H1 (cell line): ENCODE results near the gene HSD17B8. TPM values are rescaled to one million over a fixed set of nuclear protein-coding genes. Genes with fewer than 3 reads are reported as not detected.
A peak's percentile ranks its signal among the peaks of the same experiment; 100 is the strongest.

ENCODE experiments used
- ASH2L ChIP-seq: fragments of 200-600, 300-600 bp; sonication (generic); IDR thresholded peaks from one replicate; pipeline ENCODE4 v1.7.1; 2017; ENCODE audit warnings: low read length
- BCL11A ChIP-seq, 2 experiments: IDR thresholded peaks; one replicate each; pipeline ENCODE4 v1.6.1; 2011; ENCODE audit warnings: low read depth in 2 of 2, low read length in 2 of 2, mild to moderate bottlenecking in 2 of 2
- CBX8 ChIP-seq: fragments of 300-800, 300-1000 bp; sonication (generic); IDR thresholded peaks from 2 replicates; pipeline ENCODE4 v1.7.1; 2016; ENCODE audit warnings: low read depth, low read length, borderline replicate concordance
- CEBPB ChIP-seq: IDR thresholded peaks from 2 replicates; pipeline ENCODE4 v1.6.1; 2012; ENCODE audit warnings: low read depth, low read length
- CREB1 ChIP-seq: IDR thresholded peaks from 2 replicates; pipeline ENCODE4 v1.6.1; 2012; ENCODE audit warnings: inconsistent platforms
- EP300 ChIP-seq, 2 experiments: IDR thresholded peaks; 1 replicate in 1 of 2; 2 replicates in 1 of 2; pipeline ENCODE4 v1.6.1; 2011 to 2012; ENCODE audit warnings: low read depth in 2 of 2, low read length in 2 of 2, mild to moderate bottlenecking in 2 of 2, borderline replicate concordance in 1 of 2, inconsistent platforms in 1 of 2, moderate library complexity in 1 of 2
- GABPA ChIP-seq: IDR thresholded peaks from 2 replicates; pipeline ENCODE4 v1.6.1; 2011; ENCODE audit warnings: mild to moderate bottlenecking, low read length, moderate library complexity, borderline replicate concordance; ENCODE audit not compliant: insufficient read depth
- HDAC2 ChIP-seq, 2 experiments: fragments of 300-600 bp in 1 of 2; sonication (generic) in 1 of 2; IDR thresholded peaks; 2 replicates each; pipeline ENCODE4 v1.6.1; 2011 to 2012; ENCODE audit warnings: low read depth in 2 of 2, low read length in 2 of 2, mild to moderate bottlenecking in 2 of 2, moderate library complexity in 2 of 2, borderline replicate concordance in 1 of 2, inconsistent platforms in 1 of 2
- KDM4A ChIP-seq: IDR thresholded peaks from one replicate; pipeline ENCODE4 v1.7.1; 2012; ENCODE audit warnings: low read depth, mild to moderate bottlenecking, moderate library complexity, low read length, inconsistent platforms; ENCODE audit not compliant: severe bottlenecking
- POLR2AphosphoS5 ChIP-seq: IDR thresholded peaks from 2 replicates; pipeline ENCODE4 v1.6.1; 2011; ENCODE audit warnings: low read depth, low read length
- RAD21 ChIP-seq, 2 experiments: IDR thresholded peaks in 1 of 2; conservative IDR thresholded peaks in 1 of 2; 2 replicates each; pipeline ENCODE4 v1.6.1; 2011; ENCODE audit warnings: low read depth in 2 of 2, low read length in 2 of 2, improper control_type of control experiment in 1 of 2, inconsistent platforms in 1 of 2, mild to moderate bottlenecking in 1 of 2, moderate library complexity in 1 of 2
- RBBP5 ChIP-seq: IDR thresholded peaks from 2 replicates; pipeline ENCODE4 v1.7.1; 2012; ENCODE audit warnings: low read depth, mild to moderate bottlenecking, inconsistent platforms, low read length, moderate library complexity, borderline replicate concordance
- RFX5 ChIP-seq: IDR thresholded peaks from 2 replicates; pipeline ENCODE4 v1.6.1; 2011; ENCODE audit warnings: low read depth, low read length, improper control_type of control experiment, borderline replicate concordance
- RNF2 ChIP-seq: fragments of 200-900, 300-1000 bp; sonication (generic); IDR thresholded peaks from 2 replicates; pipeline ENCODE4 v1.7.1; 2016; ENCODE audit warnings: borderline replicate concordance, low read depth, mild to moderate bottlenecking, antibody characterized with exemption, low read length; ENCODE audit not compliant: poor library complexity, severe bottlenecking; ENCODE audit errors: missing control alignments
- RXRA ChIP-seq: IDR thresholded peaks from 2 replicates; pipeline ENCODE4 v1.6.1; 2011; ENCODE audit warnings: low read depth, mild to moderate bottlenecking, low read length, moderate library complexity; ENCODE audit not compliant: insufficient read depth
- SIX5 ChIP-seq: IDR thresholded peaks from 2 replicates; pipeline ENCODE4 v1.6.1; 2011; ENCODE audit warnings: mild to moderate bottlenecking, low read depth, low read length
- SP1 ChIP-seq: IDR thresholded peaks from 2 replicates; pipeline ENCODE4 v1.6.1; 2011; ENCODE audit warnings: low read depth, low read length
- SP4 ChIP-seq: IDR thresholded peaks from 2 replicates; pipeline ENCODE4 v1.6.1; 2012; ENCODE audit warnings: low read length, inconsistent platforms
- SRF ChIP-seq: IDR thresholded peaks from 2 replicates; pipeline ENCODE4 v1.6.1; 2011; ENCODE audit warnings: mild to moderate bottlenecking, low read depth, low read length, moderate library complexity
- TBP ChIP-seq: IDR thresholded peaks from 2 replicates; pipeline ENCODE4 v1.6.1; 2011; ENCODE audit warnings: low read depth, low read length, improper control_type of control experiment
- TEAD4 ChIP-seq: IDR thresholded peaks from 2 replicates; pipeline ENCODE4 v1.6.1; 2012; ENCODE audit warnings: low read depth, low read length, inconsistent platforms, mixed read lengths
- YY1 ChIP-seq: IDR thresholded peaks from 2 replicates; pipeline ENCODE4 v1.6.1; 2011; ENCODE audit warnings: low read depth, mild to moderate bottlenecking, low read length
- polyA plus RNA-seq, 7 experiments: library from polyadenylated mRNA; depleted of rRNA in 3 of 7; stranded (reverse) in 5 of 7; unstranded in 2 of 7; fragments of >200 nt in 5 of 7; fragments of 200-250 nt in 2 of 7; gene quantifications; 1 replicate in 5 of 7; 2 replicates in 1 of 7; 4 replicates in 1 of 7; pipeline versions ENCODE4 v1.2.1 to v1.2.3, GENCODE V29; 2011 to 2013; ENCODE audit warnings: missing spikeins in 2 of 7, mixed read lengths in 2 of 7
- total RNA-seq: library from RNA; stranded (reverse); fragmentation: NEBNext Ultra II Directional; extraction: Animal tissue kit (Norgen Biotek cat#: 25700); gene quantifications from 2 replicates; pipeline ENCODE4 v1.2.1, GENCODE V29; 2021

The HSD17B8 gene
- total and polyA plus RNA-seq, 2 of the 8 experiments (the other 6 are each of a cell fraction or from before 2014, with no cell fraction given) = 3.3 to 17.1 TPM

GRCh38 chr6:33208091-33208967 is 3.9 kb downstream of the HSD17B8 start, which contains the start of gene RING1 (continued):
- TF ChIP-seq SP4 (no peak), BCL11A (IDR thresholded peaks at IDR 0.05; ENCODE audit: low read depth in 2 of 2, low read length in 2 of 2) (no peak), KDM4A (peak; percentile 88), GABPA (peak; percentile 83; the same call in 1 of the 2 replicates), SIX5 (no peak), POLR2AphosphoS5 (peak; percentile 55), RNF2 (no peak), RAD21 (IDR thresholded peaks at IDR 0.05 in 1 of 2, conservative IDR thresholded peaks at IDR 0.05 in 1 of 2; ENCODE audit: low read depth in 2 of 2, low read length in 2 of 2) (no peak), SP1 (peak; percentile 43; the same call in 1 of the 2 replicates), RFX5 (no peak), HDAC2 (IDR thresholded peaks at IDR 0.05; ENCODE audit: borderline replicate concordance in 1 of 2, low read depth in 2 of 2, low read length in 2 of 2) (peak in 1 of 2 experiments; percentile 78; a peak in 1 of 4 replicates), RBBP5 (peak; percentile 94; the same call in 1 of the 2 replicates), TEAD4 (no peak; the same call in 1 of the 2 replicates), CBX8 (no peak), YY1 (peak; percentile 88), CEBPB (no peak), EP300 (IDR thresholded peaks at IDR 0.05; ENCODE audit: borderline replicate concordance in 1 of 2, low read depth in 2 of 2, low read length in 2 of 2) (no peak), ASH2L (peak; percentile 45), SRF (no peak), RXRA (no peak), CREB1 (peak; percentile 93), TBP (no peak; the same call in 1 of the 2 replicates)
